HG03558 (cell line): Measurements from ENCODE around the gene FAF1.

Source experiments
- ATAC-seq: cut with Tn5 transposase; IDR thresholded peaks from one replicate; pipeline ENCODE4 v1.9.1; 2021; ENCODE audit warnings: moderate number of reproducible peaks; ENCODE audit not compliant: unreplicated experiment; ENCODE audit errors: extremely low read depth

FAF1 gene

DNA sequence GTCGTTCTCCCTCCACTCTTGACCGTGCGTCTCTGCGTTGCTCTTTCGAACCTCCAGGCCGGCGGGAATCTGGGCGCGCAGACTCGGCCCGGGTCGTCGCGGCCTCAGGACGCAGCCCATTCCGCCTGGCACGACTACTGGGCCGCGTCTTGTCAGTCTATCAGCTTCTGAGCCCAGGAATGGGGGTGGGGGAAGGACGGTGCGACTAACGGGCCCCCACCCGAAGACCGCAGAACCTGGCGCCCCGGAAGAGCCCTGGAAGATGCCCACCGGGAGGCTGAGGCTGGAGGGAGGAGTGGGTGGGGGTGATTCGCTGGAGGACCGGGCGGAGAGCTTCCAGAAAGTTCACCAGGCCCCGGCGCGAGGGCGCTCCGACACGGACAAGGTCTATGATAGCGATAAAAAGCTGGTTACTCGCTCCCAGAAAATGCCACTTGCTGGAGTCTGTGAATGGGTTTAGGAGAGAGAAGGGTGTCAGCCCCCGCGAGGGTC lies 535.1 kb downstream of the FAF1 start:
- ATAC-seq, result no peak

DNA sequence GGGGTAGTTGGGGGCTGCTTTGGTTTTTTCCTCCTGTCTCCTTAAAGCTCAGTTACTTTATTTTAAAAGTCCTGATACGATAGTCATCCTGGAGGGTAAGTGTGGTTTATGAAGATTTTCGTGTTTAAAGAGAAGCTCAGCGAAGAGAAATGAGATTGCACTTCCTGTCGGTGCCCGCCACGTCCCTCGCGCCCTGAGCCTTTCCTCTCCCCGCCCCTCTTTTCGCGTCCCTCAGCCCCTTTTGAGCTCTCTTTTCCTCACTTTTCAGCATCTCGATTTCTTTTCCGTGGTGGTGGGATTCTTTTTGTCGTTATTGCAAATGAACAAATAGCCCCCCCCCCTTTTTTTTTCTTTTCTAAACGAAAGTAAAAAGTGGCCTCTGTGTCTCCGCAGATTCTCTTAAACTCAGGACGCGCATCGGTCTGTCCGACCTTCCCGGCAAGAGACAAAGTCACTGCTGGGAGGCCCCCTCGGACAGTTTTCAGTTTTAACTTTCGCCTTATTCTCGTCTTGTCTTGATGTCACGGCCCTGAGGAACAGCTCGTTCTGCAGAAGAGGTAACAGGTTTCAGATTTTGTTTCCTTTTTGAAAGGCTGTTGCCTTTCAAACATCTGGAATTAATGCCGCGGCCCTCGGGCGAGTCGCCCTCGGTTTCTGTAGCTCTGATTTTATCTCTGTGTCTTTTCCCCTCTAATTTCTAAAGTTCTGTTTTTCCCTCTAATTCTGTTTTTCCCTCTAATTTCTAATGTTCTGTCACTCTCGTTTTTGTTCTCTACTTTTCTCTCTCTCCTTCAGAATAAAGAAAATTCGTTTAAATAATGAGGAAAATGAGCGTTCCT lies 535.8 kb downstream of the FAF1 start:
- ATAC-seq, result no peak

DNA sequence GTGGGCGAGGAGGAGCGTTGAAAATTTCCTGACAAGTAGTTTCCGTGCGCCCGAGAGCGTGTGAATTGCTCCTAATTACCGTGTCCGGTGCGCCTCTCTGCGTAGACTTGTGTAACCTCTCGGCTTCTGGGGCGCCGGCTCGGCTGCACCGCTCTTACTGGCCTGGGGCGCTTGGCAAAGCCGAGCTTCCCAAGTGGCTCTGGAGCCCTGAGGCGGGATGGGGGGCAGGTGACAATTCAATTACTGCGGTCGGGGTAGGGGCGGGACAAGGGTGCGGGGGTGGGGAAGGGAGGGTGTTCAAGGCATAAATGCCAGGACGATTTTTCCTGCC lies 536.4 kb downstream of the FAF1 start:
- ATAC-seq, result no peak

DNA sequence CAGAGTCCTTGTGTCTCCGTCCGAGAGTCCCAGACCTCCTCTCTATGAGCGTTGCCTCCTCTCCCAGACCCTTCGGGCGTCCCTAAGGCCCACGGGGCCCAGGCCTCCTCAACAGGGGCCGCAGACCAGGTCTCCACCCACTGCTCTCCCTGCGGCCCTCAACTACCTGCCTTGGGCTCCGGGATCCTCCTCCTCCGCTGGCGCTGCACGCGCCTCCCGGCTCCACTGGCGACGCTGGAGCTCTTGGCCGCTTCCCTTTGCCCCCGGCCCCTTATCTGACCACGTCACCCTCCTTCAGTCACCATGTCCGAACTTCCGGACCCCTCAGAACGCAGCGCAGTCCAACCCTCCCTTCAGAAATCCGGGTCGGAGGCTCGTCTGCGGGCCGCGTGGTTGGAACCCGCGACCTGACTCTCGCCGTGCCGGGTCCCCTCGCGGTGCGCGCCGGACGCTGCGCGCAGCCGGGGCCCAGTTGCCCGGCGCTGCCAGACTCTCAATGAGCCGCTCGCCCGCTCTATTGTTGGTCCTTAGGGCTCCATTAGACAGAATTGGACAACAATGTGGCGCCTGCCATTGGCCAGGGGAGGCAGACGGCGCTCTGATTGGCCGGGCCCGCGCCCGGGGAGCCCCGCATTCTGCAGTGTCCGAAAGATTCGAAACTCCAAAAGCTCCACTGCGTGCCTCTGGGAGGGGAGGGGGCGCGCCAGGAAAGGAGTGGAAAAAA lies 537.0 kb downstream of the FAF1 start, which contains the start of gene DMRTA2:
Gene DMRTA2 (minus strand): TSS at position 498 of the 724 bp plus-strand sequence. CDS start 1,907 bp downstream, outside the sequence.
- ATAC-seq, result no peak

DNA sequence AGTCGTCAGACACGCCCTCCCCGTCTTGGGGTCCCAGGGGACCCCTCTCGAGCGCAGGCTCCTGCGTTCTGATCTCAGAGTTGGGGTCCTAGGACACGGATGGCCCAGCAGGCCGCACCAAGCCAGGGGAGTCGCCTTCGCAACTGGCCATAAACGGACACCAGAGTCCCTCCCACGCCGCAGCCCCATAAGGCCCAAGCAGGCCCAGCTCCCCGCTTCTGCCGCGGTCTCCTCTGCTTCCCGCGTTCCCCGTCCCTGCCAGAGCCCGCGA lies 537.5 kb downstream of the FAF1 start:
- no peak for ATAC-seq

DNA sequence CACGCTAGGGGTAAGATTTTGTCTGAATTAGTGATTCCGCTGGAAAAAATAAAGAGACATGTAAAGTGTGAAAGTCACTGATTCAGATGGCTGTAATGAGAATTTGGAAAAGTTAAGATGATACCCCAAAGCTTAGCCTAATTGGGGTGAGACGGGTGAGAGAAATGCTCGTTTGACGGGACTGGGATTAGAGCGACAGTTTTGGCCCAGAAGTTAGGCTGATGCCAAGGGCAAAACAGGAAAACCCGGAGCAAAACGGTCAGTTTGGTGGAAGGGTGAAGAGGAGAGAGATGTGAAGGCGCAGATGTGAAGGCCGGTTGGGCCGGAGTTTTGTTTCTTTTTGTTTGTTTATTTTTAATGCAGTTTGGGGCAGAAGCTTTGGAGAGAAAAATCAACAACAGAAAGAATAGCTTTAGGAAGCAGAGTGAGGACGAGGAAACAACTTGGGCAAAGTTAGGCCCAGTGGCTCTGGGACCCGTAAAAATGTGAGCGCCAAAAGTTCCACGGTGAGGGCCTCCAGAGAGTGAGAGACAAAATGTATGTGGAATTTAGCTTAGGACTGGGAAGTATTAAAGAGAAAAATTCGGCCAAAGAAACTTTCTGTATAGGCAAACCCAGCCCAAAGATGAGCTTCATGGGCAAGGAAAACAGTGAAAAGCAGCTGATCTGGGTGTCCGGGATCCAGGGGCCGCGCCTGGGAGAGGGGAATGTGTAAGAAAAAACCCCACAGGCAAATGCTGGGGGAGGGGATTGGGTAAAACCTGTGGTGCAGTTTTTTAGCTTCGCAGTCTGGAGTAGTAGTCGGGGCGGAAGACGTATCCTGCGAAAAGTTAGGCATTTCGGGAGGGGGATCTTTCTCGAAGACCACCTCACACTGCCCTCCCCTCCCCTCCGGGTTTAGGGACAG lies 538.0 kb downstream of the FAF1 start:
- no peak for ATAC-seq

DNA sequence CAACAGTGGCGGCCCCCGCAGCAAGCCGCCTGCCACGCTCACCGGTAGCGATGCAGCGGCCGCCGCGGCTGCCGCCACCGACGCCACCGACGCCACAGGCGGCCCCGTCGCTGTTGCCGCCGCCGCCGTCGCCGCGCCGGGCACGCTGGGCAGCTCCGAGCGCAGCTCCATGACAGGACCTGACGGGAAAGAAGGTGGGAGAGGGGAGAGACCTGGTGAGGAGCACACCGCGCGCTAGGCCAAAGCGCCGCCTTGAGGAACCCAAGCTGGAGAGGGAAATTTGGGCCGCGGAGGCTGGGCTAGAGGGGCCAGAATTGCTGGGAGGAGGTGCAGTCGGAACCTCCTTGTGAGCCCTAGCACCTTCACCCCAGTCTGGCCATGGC lies 538.7 kb downstream of the FAF1 start:
- no peak for ATAC-seq

DNA sequence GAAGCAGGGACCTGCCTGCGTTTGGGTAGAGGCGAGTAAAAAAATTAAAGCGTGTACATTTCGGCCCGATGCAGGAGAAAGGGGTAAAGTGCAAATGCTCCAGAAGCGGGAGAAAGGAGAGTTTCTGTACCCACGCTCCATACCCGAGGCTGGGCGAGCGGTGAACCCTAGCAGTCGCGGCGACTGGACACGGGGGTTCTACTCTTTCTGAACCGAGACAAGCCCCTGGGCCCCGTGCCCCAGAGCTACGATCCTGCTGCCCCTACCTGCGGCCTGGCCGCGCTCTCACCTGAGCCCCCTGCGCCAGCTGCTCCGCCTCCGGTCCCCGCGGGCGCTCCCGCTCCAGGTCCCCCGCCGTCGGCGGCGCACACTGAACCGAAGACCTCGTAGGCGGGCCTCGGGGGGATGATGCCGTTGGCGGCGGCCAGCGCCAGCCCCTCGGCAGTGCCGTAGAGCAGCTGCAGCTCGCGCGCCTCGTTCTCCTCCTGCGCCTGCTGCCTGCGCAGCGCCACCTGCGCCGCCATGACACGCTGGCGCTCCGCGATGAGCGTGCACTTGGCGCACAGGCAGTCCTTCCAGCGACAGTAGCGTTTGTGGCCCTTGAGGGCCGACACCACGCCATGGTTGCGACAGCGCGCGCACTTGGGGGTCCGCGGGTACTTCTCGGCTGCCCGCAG lies 539.2 kb downstream of the FAF1 start:
- ATAC-seq, result no peak

DNA sequence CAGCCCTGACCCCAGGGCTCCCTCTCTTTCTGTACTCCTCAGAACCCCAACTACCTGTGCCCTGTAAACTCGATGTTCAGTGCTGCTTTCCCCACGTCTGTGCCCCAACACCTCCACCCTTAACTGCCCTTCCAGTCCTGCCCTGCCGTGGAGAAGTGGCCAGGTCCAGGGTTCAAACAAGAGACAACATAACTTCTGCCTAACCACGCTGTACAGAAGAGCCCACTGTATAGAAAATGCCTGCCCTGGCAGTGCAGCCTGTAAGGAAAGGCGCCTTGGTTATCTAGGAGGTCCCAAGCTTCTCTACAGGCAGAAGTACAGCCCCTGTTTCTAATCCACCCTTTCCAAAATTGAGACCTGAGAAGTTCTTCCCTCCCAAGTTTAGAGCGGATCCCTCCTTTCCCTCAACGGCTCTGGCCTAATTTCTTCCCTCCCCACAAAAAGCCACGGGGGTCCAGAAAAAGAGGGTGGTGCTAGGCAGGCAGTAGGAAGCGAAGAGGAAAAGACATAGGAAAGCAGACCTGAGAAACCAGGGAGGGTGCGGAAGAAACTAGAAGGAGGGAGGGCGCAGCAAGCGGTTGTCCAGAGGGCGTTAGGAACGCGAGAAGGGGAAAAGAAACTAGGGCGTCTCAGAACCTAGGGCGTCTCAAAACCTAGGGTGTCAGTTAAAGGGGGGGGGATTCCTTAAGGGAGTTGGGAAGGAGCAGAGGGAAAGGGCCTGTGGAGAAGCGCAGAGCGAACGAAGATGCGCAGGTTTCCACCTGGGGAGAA lies 540.0 kb downstream of the FAF1 start:
- ATAC-seq, result no peak

DNA sequence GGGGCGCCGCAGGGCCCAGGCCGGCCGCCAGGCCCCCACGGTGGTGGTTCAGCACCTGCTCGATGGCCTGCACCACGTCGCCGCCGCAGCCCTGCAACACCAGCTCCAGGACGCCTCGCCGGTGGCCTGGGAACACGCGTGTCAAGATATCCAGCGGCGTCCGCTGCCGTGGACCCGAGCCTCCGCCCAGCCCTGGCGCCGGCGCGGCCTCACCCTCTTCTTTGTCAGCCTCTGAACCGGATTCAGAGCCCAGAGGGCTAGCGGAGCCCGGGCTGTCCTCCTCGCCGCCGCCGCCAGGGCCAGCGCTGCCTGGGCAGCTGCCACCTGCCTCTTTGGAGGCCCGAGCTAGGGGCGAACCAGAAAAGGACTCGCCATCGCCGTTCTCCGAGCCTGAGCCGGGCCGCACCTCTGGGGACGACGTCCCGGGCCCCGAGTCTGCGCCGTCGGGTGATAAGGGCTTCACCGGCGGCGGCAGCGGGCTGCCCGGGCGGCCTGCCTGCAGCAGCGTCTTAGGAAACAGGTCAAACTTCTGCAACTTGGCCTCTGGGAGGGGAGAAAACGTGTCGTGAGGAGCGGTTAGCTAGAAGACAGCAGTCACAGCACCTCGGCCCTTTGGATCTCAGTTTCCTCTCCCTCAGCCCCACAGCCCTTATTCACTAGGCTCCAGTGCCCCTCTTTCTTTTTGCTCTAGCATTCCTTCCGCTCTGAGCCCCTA lies 540.7 kb downstream of the FAF1 start:
- no peak for ATAC-seq

DNA sequence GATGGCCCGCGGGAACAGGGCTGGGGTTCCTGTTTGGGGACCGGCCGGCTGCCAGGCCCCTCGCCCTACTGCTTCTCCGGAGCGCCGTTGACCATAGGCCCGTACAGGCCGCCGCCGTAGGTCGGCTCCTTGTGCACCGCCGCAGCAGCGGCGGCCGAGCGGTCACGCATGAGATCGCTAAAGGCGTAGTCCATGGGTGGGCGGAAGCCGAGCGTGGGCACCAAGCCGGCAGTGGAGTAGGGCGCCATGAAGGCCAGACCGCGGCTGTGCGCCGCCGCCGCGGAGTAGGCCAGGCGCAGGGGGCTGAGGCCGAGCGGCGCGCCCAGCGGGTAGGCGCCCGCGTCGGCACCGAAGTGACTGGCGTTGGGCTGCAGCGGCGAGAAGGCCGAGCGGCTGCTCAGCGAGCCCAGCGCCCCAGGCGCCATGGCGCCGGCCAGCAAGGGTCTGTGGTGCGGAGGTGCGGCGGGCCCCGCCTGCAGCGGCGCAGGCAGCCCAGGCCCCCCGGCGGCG lies 541.4 kb downstream of the FAF1 start:
- ATAC-seq, result no peak

DNA sequence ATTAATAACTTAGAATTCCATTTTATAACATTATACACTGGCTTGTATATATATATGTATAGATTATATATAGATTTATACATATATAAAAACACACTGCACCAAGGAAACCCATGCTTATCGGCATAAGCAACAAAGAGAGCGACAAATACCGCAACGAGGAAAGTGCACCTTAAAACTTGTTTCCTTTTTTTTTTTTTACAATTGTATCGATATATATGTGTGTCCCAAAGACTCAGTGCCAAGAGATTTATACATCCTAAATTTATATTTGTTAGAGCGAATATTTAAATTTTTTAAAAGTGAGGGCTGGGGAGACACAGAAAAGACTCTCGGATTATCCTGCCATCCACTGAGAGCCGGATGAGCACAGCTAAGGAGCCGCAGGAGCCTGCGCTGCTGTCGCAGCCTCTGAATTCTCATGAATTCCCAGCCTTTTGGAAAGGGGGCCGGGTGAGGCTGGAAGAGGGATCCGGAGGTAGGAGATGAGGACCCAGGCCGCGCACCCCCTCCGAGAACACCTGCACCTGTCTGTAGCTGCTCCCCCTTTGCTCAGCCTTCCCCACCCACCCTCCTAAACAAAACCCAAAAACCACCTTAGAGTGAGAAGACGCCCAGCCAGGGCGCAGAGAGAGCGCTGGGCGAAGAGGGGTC lies 542.0 kb downstream of the FAF1 start:
- ATAC-seq, result no peak

DNA sequence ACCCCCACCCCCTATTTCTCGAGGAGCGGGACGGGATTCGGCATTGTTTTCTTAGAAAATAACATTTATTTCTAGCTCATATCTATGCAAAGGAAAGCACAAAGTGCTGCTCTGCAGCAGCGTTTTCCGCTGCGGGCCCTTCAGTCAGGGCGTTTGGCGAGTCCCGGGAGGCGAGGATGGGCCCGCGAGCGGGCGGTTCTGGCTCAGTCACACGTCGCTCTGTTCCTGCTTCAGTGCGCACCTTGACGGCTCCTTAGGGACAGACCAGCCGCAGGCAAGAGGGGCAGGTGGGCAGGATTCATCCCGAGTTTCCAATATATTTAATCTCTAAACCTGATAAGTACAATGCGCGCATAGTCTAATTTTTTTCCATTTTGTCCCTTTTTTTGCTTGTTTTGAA lies 542.6 kb downstream of the FAF1 start:
- no peak for ATAC-seq

DNA sequence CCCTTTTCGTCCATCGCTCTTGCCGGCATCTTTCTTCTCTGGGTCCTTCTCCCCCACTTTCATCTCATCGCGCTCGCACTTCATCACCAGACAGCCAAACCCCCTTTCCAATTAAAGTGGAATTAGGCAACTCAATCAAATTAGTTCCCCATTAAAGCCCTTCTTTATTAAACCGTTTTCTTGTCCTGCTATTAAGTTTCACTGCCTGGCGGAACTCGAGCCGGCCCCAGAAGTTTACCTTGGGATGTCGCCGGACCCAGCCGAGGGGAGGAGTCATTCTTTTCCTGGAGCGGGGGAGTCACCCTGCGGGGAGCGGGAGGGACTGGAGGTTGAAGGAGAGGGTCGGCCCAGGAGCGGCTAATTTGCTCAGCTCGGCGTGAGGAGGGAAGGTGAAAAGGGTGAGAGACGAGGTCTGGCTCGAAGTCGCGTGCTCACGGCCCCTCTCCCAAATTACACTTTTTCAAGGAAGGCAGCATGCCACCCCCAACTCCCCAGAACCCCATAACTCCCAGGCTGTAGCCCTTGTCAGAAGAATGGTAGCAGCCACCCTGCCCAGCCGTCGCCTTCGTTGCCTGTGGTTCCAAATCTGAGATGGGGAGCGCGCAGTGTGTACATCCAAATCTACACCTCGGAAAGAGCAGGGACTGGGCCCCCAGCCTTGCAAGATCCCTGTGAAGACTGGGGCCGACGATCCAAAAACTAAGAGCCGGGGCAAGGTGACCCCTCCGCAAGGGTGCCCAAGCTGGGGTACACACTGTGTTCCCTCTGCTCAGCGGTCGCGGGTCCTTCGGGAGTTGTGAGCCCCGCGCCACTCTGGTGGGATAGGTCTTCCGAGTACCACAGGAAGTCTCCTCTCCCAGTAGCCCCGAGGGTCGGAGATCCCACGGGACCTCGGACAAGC lies 543.3 kb downstream of the FAF1 start:
- no peak for ATAC-seq

DNA sequence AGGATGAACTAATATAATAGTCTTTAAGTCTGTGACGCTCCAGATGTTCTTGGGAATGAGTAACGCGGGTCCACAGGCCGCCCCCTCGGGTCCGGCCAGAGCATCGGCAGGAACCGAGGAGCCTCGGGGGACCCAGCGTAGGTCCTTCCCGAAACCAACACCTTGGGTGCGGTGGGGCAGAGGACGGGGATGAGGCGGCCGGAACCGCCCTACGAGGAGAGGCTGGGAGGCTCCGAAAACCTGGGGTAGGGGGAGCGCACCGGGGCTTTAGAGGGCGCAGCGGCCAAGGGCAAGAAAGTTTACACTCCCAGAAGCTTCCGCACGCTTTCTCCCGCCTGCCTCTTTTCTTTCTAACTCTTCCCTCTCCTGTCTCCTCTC lies 543.9 kb downstream of the FAF1 start:
- no peak for ATAC-seq

DNA sequence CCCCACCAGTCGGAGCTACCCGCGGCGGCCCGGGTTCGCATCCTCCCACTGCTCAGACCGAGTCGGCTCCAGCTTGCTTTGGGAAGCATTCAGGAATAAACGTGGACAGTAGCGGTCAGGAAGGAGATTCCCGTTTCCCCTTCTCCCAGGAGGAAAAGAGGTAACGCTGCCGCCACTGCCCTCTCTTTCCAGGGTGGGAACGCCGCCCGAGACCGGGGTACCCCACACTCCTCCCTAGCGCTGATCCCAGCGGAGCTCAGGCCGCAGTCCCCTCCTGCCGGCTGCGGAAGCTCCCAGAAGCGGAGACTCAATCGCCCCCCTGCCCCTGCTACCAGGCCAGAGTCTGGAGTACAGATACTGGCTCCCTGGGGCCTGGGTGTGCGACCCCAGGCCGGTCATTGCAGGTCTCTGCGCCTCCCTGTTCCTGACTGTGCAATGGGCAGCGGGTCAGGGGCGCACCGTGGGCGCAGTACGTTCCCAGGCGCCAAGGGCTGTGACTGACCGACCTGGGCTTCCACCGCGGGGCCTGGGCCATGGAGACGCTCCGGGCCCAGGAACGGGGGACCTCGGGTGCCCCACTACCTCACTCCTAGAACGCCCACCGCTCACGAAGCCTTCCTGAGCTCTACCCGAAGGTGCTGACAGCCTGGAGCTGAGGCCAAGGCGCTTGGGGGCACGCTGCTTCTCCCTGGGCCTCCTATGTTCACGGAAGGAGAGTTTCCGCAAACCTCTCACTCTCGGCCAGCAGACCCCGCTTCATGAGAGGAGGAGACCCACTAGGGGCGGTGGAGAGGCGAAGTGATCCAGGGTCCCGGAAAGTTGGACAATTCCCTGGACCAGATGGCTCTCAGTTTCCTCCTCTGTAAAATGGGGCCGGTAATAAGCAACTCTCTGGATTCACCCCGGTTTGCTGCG lies 544.6 kb downstream of the FAF1 start:
- ATAC-seq, result no peak
